Limb (tissue), 2 donors: ENCODE results near the gene ZNF100.
"Not testable (repeated sequence)": the region's sequence is repeated elsewhere in the genome, so short reads cannot be mapped to it uniquely, and the experiment has no call there.

Experiments used
- DNase-seq, 2 donors: peaks; one replicate each; pipeline ENCODE4 v3.0.0-alpha.2; 2016; ENCODE audit errors: extremely low spot score in 2 of 2

ZNF100 gene

GRCh38 chr19:21767065-21767800 lies at the start of gene ZNF100:
Gene ZNF100, minus strand, starts transcription at chr19:21767579. Its CDS starts 150 bp downstream, at chr19:21767429.
- peak; percentile 92 to 93 for DNase-seq

- no peak for DNase-seq
Measured at GRCh38 chr19:21812448-21812847, 45.1 kb upstream of the ZNF100 start.

GRCh38 chr19:21808400-21809000 lies 41.1 kb upstream of the ZNF100 start:
- DNase-seq = not testable (repeated sequence)

- no peak for DNase-seq
Measured at GRCh38 chr19:21789466-21790085, 22.2 kb upstream of the ZNF100 start.

GRCh38 chr19:21786936-21787335 lies 19.6 kb upstream of the ZNF100 start:
- no peak for DNase-seq

GRCh38 chr19:21775792-21776191 lies 8.4 kb upstream of the ZNF100 start:
- DNase-seq = not testable (repeated sequence)

- DNase-seq = not testable (repeated sequence)
Measured at GRCh38 chr19:21766705-21767064, 694 bp downstream of the ZNF100 start.

- DNase-seq = no peak
Measured at GRCh38 chr19:21765151-21765550, 2.2 kb downstream of the ZNF100 start.

GRCh38 chr19:21761547-21761946 lies 5.8 kb downstream of the ZNF100 start:
- not testable (repeated sequence) for DNase-seq

GRCh38 chr19:21758296-21758695 lies 9.1 kb downstream of the ZNF100 start:
- no peak for DNase-seq

GRCh38 chr19:21755555-21755954 lies 11.8 kb downstream of the ZNF100 start:
- DNase-seq = not testable (repeated sequence)

GRCh38 chr19:21751384-21751783 lies 16.0 kb downstream of the ZNF100 start:
- DNase-seq = no peak

GRCh38 chr19:21750586-21751128 lies 16.7 kb downstream of the ZNF100 start:
- no peak for DNase-seq

- DNase-seq = no peak
Measured at GRCh38 chr19:21749090-21749489, 18.3 kb downstream of the ZNF100 start.

GRCh38 chr19:21748088-21748487 lies 19.3 kb downstream of the ZNF100 start:
- no peak for DNase-seq

- DNase-seq = no peak
Measured at GRCh38 chr19:21740559-21740958, 26.8 kb downstream of the ZNF100 start.

- not testable (repeated sequence) for DNase-seq
Measured at GRCh38 chr19:21726942-21727747, 40.2 kb downstream of the ZNF100 start.

- no peak for DNase-seq
Measured at GRCh38 chr19:21713761-21714160, 53.6 kb downstream of the ZNF100 start.

- DNase-seq = no peak
Measured at GRCh38 chr19:21709464-21709863, 57.9 kb downstream of the ZNF100 start.

GRCh38 chr19:21707878-21708277 lies 59.5 kb downstream of the ZNF100 start:
- DNase-seq = not testable (repeated sequence)

- DNase-seq = no peak
Measured at GRCh38 chr19:21707065-21707464, 60.3 kb downstream of the ZNF100 start.

- no peak for DNase-seq
Measured at GRCh38 chr19:21705393-21705792, 62.0 kb downstream of the ZNF100 start.
